OCI-LY1 (cell line): ENCODE measurements around the gene C1QTNF3.

Experiments used
- EZH2 ChIP-seq: fragments of 200-600 bp; sonication (generic), shearing (Covaris generic); IDR thresholded peaks from 2 replicates; pipeline ENCODE4 v1.8.0; 2017; ENCODE audit warnings: borderline replicate concordance, mixed run types, mild to moderate bottlenecking, antibody characterized with exemption, low read length, moderate library complexity, mixed read lengths
- TF ChIP-seq, protein P1 (sequence below): fragments of 200-600 bp; sonication (generic), shearing (Covaris generic); IDR thresholded peaks from 2 replicates; pipeline ENCODE4 v1.5.1; 2017; ENCODE audit warnings: mild to moderate bottlenecking, antibody characterized with exemption, low read length, moderate library complexity, mixed read lengths

DNA sequence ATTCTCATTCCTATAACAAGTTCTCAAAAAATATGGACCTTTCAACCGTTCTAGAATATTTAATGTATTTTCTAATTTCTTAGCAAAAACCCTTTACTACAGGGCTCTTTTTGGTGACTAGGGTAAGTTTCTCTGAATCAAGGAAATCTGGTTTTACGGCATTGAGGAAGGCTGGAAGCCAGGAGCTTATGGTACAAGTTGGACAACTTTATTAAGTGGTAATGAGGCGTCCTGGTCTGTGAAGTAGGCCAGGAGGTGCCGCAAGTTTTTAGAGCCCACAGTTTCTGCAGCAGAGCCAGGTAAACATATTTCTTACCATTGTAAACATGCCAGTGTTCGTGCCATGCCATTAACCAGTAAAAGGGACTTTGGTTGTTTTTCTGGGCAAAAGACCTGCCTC, 14.6 kb upstream of the C1QTNF3 start:
- TF ChIP-seq EZH2: no peak
- TF ChIP-seq, protein P1, sequence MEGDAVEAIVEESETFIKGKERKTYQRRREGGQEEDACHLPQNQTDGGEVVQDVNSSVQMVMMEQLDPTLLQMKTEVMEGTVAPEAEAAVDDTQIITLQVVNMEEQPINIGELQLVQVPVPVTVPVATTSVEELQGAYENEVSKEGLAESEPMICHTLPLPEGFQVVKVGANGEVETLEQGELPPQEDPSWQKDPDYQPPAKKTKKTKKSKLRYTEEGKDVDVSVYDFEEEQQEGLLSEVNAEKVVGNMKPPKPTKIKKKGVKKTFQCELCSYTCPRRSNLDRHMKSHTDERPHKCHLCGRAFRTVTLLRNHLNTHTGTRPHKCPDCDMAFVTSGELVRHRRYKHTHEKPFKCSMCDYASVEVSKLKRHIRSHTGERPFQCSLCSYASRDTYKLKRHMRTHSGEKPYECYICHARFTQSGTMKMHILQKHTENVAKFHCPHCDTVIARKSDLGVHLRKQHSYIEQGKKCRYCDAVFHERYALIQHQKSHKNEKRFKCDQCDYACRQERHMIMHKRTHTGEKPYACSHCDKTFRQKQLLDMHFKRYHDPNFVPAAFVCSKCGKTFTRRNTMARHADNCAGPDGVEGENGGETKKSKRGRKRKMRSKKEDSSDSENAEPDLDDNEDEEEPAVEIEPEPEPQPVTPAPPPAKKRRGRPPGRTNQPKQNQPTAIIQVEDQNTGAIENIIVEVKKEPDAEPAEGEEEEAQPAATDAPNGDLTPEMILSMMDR: no peak
